GM12878 (cell line): ENCODE results near the gene ARL3. TPM values are rescaled to one million over a fixed set of nuclear protein-coding genes. Genes with fewer than 3 reads are reported as not detected.
A peak's percentile ranks its signal among the peaks of the same experiment; 100 is the strongest.

Experiments
- ATAC-seq: fragments of 200-7000 bp; cut with Tn5 transposase; 3 replicates; pipeline ENCODE4 v1.9.1; 2020; ENCODE audit warnings: mild to moderate bottlenecking, moderate library complexity
- BruUV-seq: library from RNA; stranded (reverse); fragments of 400-500 nt; replicated peaks from 2 replicates; lab custom pipeline; 2021; lab: Mats Ljungman, UMichigan
- CTCF ChIA-PET: fragments of 300-600 bp; sonication (Branson Sonifier 250); formaldehyde crosslinking; extraction: SDS; loops from one replicate; lab custom pipeline; 2021; ENCODE audit warnings: inconsistent platforms; lab: Yijun Ruan, JAX
- POLR2A ChIA-PET: fragments of 350-600 bp; formaldehyde crosslinking; extraction: SDS; loops from one replicate; lab custom pipeline; 2021; ENCODE audit warnings: inconsistent platforms; lab: Charles Lee
- RAD21 ChIA-PET: fragments of 300-600 bp; sonication (Branson Sonifier 250); formaldehyde crosslinking; loops from one replicate; lab custom pipeline; 2023; ENCODE audit warnings: antibody characterized with exemption; ENCODE audit not compliant: unreplicated experiment; lab: Charles Lee
- SMC1A ChIA-PET: fragments of 300-600 bp; sonication (Branson Sonifier 250); formaldehyde crosslinking; loops from one replicate; lab custom pipeline; 2023; ENCODE audit not compliant: unreplicated experiment, uncharacterized antibody; lab: Charles Lee
- DNase-seq: peaks from one replicate; pipeline ENCODE4 v3.0.0-alpha.2; 2011; ENCODE audit warnings: low read depth, low spot score
- FAIRE-seq: peaks from 3 replicates; lab custom pipeline; 2011; peaks lifted over from hg19 to GRCh38; lab: Jason Lieb, UNC
- H2AFZ ChIP-seq: 2 replicates; pipeline ENCODE4 v1.6.0; 2011; ENCODE audit warnings: low read depth, low read length, control low read depth; ENCODE audit not compliant: control insufficient read depth
- H3K27ac ChIP-seq: 2 replicates; pipeline ENCODE4 v1.5.1; 2011; ENCODE audit warnings: control low read depth; ENCODE audit not compliant: control insufficient read depth, insufficient read depth
- H3K27me3 ChIP-seq, 2 experiments: replicated peaks in 1 of 2; 2 replicates each; pipeline versions ENCODE4 v1.6.0 to v1.6.1; 2011; ENCODE audit warnings: low read length in 1 of 2; ENCODE audit not compliant: control insufficient read depth in 2 of 2, insufficient read depth in 2 of 2
- H3K36me3 ChIP-seq, 2 experiments: 2 replicates each; pipeline ENCODE4 v1.5.1; 2011; ENCODE audit warnings: low read length in 1 of 2; ENCODE audit not compliant: control insufficient read depth in 2 of 2, insufficient read depth in 2 of 2
- H3K4me1 ChIP-seq: 2 replicates; pipeline ENCODE4 v1.6.1; 2011; ENCODE audit warnings: mild to moderate bottlenecking, low read length, moderate library complexity, mixed read lengths; ENCODE audit not compliant: control insufficient read depth, insufficient read depth
- H3K4me2 ChIP-seq: 2 replicates; pipeline ENCODE4 v1.6.0; 2011; ENCODE audit warnings: control low read depth; ENCODE audit not compliant: control insufficient read depth, insufficient read depth
- H3K4me3 ChIP-seq: fragments of 200-600 bp; sonication (generic); 2 replicates; pipeline ENCODE4 v1.5.1; 2016
- H3K79me2 ChIP-seq: 2 replicates; pipeline ENCODE4 v1.6.0; 2011; ENCODE audit warnings: low read length; ENCODE audit not compliant: control insufficient read depth, insufficient read depth
- H3K9ac ChIP-seq: 2 replicates; pipeline ENCODE4 v1.8.0; 2011; ENCODE audit warnings: low read length, control low read depth, mixed read lengths; ENCODE audit not compliant: control insufficient read depth, insufficient read depth
- H3K9me3 ChIP-seq: replicated peaks from 3 replicates; pipeline ENCODE4 v1.5.1; 2011; ENCODE audit warnings: mild to moderate bottlenecking, low read length; ENCODE audit not compliant: control insufficient read depth, insufficient read depth
- H4K20me1 ChIP-seq: 2 replicates; pipeline ENCODE4 v1.6.0; 2011; ENCODE audit not compliant: control insufficient read depth, insufficient read depth
- ATF7 ChIP-seq: fragments of 450-650 bp; IDR thresholded peaks from 2 replicates; pipeline ENCODE4 v1.6.1; 2016; ENCODE audit warnings: low read depth, mild to moderate bottlenecking
- EP300 ChIP-seq, 2 experiments: fragments of 150-350 bp in 1 of 2; IDR thresholded peaks; 2 replicates each; pipeline ENCODE4 v1.6.1; 2011 to 2012; ENCODE audit warnings: low read depth in 2 of 2, low read length in 2 of 2, borderline replicate concordance in 1 of 2, improper control_type of control experiment in 1 of 2, inconsistent platforms in 1 of 2; ENCODE audit not compliant: control insufficient read depth in 1 of 2
- IKZF2 ChIP-seq, 2 experiments: fragments of 450-650 bp; IDR thresholded peaks; 2 replicates each; pipeline ENCODE4 v1.6.1; 2017; ENCODE audit warnings: mild to moderate bottlenecking in 2 of 2, moderate library complexity in 2 of 2
- JUNB ChIP-seq: IDR thresholded peaks from 2 replicates; pipeline ENCODE4 v1.6.1; 2016; ENCODE audit warnings: antibody characterized with exemption, mild to moderate bottlenecking
- MEF2B ChIP-seq: fragments of 450-650 bp; IDR thresholded peaks from 2 replicates; pipeline ENCODE4 v1.6.1; 2018; ENCODE audit warnings: mild to moderate bottlenecking, moderate library complexity; ENCODE audit not compliant: partially characterized antibody, poor library complexity, severe bottlenecking
- NR2C2 ChIP-seq: IDR thresholded peaks from 2 replicates; pipeline ENCODE4 v1.6.1; 2011; ENCODE audit warnings: borderline replicate concordance, low read depth; ENCODE audit not compliant: control insufficient read depth, insufficient read length
- RFX5 ChIP-seq: IDR thresholded peaks from 2 replicates; pipeline ENCODE4 v1.6.1; 2011; ENCODE audit warnings: low read depth, low read length, improper control_type of control experiment
- SP1 ChIP-seq: IDR thresholded peaks from one replicate; pipeline ENCODE4 v1.6.1; 2011; ENCODE audit warnings: low read depth, low read length
- SPI1 ChIP-seq: IDR thresholded peaks from 2 replicates; pipeline ENCODE4 v1.6.1; 2011; ENCODE audit warnings: low read depth, mild to moderate bottlenecking, low read length, moderate library complexity, borderline replicate concordance; ENCODE audit not compliant: insufficient read depth
- SUPT20H ChIP-seq: IDR thresholded peaks from 2 replicates; pipeline ENCODE4 v1.6.1; 2011; ENCODE audit warnings: low read depth, mild to moderate bottlenecking, low read length, moderate library complexity, borderline replicate concordance; ENCODE audit not compliant: control insufficient read depth
- ZNF217 ChIP-seq: fragments of 450-650 bp; IDR thresholded peaks from 2 replicates; pipeline ENCODE4 v1.6.1; 2017; ENCODE audit warnings: antibody characterized with exemption, mild to moderate bottlenecking
- WGBS: methylation state at CpG from one replicate; pipeline ENCODE4 v1.1.6; 2016; ENCODE audit warnings: low lambda C conversion rate; ENCODE audit not compliant: insufficient replicate concordance, insufficient coverage; ENCODE audit errors: missing lambda C conversion rate; 5-methylcytosine and 5-hydroxymethylcytosine counted together
- in situ Hi-C: fragments of 300-500 bp; cut with MboI; formaldehyde crosslinking; loops from 9 replicates; pipeline ENCODE4 v1.14.3; 2018; ENCODE audit warnings: mixed read lengths
- intact Hi-C: fragments of 100-400 bp; cut with micrococcal nuclease; formaldehyde crosslinking; loops from one replicate; pipeline ENCODE4 v1.14.2; 2022; ENCODE audit not compliant: unreplicated experiment
- polyA plus RNA-seq, 11 experiments: library from polyadenylated mRNA; depleted of rRNA in 4 of 11; unstranded in 6 of 11; stranded (reverse) in 5 of 11; fragments of >200 nt; fragmentation: Nextera tagmentation in 4 of 11; fragmentation: Illumina TruSeq in 1 of 11; extraction: Ambion mirVana in 4 of 11; extraction: Trizol in 1 of 11; gene quantifications; 1 replicate in 1 of 11; 2 replicates in 10 of 11; pipeline versions ENCODE4 v1.2.1 to v1.2.3, GENCODE V29; 2011 to 2016; ENCODE audit warnings: inconsistent platforms in 2 of 11, missing spikeins in 2 of 11, low read depth in 1 of 11
- total RNA-seq, 4 experiments: library from RNA; depleted of rRNA in 3 of 4; stranded (reverse); fragments of >200 nt in 3 of 4; fragmentation: Illumina TruSeq in 1 of 4; extraction: Trizol in 1 of 4; gene quantifications; 2 replicates each; pipeline versions ENCODE4 v1.2.1 to v1.2.3, GENCODE V29; 2013 to 2021
- TF ChIP-seq, protein P1 (sequence below): fragments of 450-650 bp; IDR thresholded peaks from 2 replicates; pipeline ENCODE4 v1.6.1; 2016; ENCODE audit warnings: mild to moderate bottlenecking
- TF ChIP-seq, protein P2 (sequence below): fragments of 450-650 bp; IDR thresholded peaks from 2 replicates; pipeline ENCODE4 v1.6.1; 2018; ENCODE audit warnings: borderline replicate concordance, mild to moderate bottlenecking; ENCODE audit not compliant: partially characterized antibody
- TF ChIP-seq, protein P3 (sequence below): fragments of 450-650 bp; IDR thresholded peaks from 2 replicates; pipeline ENCODE4 v1.6.1; 2018; ENCODE audit warnings: mild to moderate bottlenecking, low read depth, moderate library complexity; ENCODE audit not compliant: partially characterized antibody
- TF ChIP-seq, protein P4 (sequence below): fragments of 450-650 bp; conservative IDR thresholded peaks from 2 replicates; pipeline ENCODE4 v1.6.1; 2017; ENCODE audit warnings: mild to moderate bottlenecking, moderate library complexity

The ARL3 gene
- total and polyA plus RNA-seq, 10 of the 15 experiments (the other 5 are each of a cell fraction or from before 2014, with no cell fraction given): 4.9 to 26.1 (median 11.0) TPM

DNA sequence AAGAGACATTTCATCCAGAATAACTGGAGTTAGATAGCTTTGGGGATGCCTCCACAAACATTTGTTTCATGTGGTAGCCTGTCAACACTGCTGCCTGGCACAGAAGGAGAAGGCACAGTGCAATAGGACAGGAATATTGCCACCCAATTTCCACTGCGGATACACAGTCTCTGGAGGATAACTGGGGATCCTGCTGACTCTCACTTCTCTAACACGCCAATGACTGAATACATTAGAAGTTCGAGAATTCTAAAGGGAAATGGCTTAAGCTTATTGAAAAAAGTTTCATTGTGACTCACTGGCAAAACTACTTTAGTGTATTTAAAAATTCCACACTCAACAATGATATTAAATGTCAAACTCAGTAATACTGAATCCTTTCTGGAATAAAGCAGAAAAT lies 12.9 kb downstream of the ARL3 start:
- ATAC-seq (peak; percentile 65), FAIRE-seq (peak; percentile 77), DNase-seq (no peak)
- Histone ChIP-seq H3K27me3 (no peaks in the 10 kb centered on the region), H3K4me1 (peaks cover 6% of the 10 kb centered on the region), H3K9ac (no peak overlapping the region), H3K9me3 (no peaks in the 10 kb centered on the region), H3K4me2 (no peak overlapping the region; the same call in 1 of the 2 replicates), H4K20me1 (no peaks in the 10 kb centered on the region), H3K79me2 (peaks cover 2% of the 10 kb centered on the region), H3K36me3 (peaks cover 4 to 10% of the 10 kb centered on the region in 2 experiments), H3K4me3 (no peak overlapping the region), H3K27ac (peak overlapping the region; percentile 24), H2AFZ (no peak overlapping the region)
- ChIA-PET SMC1A (interaction anchor here (0.9 to 3.9 kb wide), 7 partner anchors 9 to 102 kb away, joined by 3 to 32 read pairs (median 4); no protein-coding TSS in a partner anchor), RAD21 (interaction anchor here (1.5 to 1.8 kb wide), 2 partner anchors 9 to 13 kb away, joined by 5 to 7 read pairs; partner anchors contain the start of genes ARL3 and SFXN2), CTCF (interaction anchor here (0.6 to 3.2 kb wide), 6 partner anchors 10 to 117 kb away, joined by 3 to 13 read pairs (median 7); partner anchors contain the start of gene ARL3), POLR2A (interaction anchor here (0.8 to 2.5 kb wide), 7 partner anchors 10 to 280 kb away, joined by 4 to 21 read pairs (median 5); no protein-coding TSS in a partner anchor)
- in situ Hi-C loops: no loop called here
- intact Hi-C loops: no loop called here
- WGBS: 3% methylated on average over 3 of the region's 3 CpGs
- no TSS peak for BruUV-seq
- TF ChIP-seq SUPT20H (no peak), MEF2B (peak; percentile 57), IKZF2 (IDR thresholded peaks at IDR 0.05) (peak in 1 of 2 experiments; percentile 35; a peak in 1 of 4 replicates), ZNF217 (no peak), ATF7 (no peak), RFX5 (no peak), JUNB (peak; percentile 57), SPI1 (peak; percentile 49; the same call in 1 of the 2 replicates), EP300 (IDR thresholded peaks at IDR 0.05; ENCODE audit: borderline replicate concordance in 1 of 2, control insufficient read depth in 1 of 2, low read depth in 2 of 2, low read length in 2 of 2) (no peak), SP1 (no peak), NR2C2 (no peak)
- TF ChIP-seq, protein P1, sequence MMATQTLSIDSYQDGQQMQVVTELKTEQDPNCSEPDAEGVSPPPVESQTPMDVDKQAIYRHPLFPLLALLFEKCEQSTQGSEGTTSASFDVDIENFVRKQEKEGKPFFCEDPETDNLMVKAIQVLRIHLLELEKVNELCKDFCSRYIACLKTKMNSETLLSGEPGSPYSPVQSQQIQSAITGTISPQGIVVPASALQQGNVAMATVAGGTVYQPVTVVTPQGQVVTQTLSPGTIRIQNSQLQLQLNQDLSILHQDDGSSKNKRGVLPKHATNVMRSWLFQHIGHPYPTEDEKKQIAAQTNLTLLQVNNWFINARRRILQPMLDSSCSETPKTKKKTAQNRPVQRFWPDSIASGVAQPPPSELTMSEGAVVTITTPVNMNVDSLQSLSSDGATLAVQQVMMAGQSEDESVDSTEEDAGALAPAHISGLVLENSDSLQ: no peak
- TF ChIP-seq, protein P2, sequence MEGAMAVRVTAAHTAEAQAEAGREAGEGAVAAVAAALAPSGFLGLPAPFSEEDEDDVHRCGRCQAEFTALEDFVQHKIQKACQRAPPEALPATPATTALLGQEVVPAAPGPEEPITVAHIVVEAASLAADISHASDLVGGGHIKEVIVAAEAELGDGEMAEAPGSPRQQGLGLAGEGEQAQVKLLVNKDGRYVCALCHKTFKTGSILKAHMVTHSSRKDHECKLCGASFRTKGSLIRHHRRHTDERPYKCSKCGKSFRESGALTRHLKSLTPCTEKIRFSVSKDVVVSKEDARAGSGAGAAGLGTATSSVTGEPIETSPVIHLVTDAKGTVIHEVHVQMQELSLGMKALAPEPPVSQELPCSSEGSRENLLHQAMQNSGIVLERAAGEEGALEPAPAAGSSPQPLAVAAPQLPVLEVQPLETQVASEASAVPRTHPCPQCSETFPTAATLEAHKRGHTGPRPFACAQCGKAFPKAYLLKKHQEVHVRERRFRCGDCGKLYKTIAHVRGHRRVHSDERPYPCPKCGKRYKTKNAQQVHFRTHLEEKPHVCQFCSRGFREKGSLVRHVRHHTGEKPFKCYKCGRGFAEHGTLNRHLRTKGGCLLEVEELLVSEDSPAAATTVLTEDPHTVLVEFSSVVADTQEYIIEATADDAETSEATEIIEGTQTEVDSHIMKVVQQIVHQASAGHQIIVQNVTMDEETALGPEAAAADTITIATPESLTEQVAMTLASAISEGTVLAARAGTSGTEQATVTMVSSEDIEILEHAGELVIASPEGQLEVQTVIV: no peak
- TF ChIP-seq, protein P3, sequence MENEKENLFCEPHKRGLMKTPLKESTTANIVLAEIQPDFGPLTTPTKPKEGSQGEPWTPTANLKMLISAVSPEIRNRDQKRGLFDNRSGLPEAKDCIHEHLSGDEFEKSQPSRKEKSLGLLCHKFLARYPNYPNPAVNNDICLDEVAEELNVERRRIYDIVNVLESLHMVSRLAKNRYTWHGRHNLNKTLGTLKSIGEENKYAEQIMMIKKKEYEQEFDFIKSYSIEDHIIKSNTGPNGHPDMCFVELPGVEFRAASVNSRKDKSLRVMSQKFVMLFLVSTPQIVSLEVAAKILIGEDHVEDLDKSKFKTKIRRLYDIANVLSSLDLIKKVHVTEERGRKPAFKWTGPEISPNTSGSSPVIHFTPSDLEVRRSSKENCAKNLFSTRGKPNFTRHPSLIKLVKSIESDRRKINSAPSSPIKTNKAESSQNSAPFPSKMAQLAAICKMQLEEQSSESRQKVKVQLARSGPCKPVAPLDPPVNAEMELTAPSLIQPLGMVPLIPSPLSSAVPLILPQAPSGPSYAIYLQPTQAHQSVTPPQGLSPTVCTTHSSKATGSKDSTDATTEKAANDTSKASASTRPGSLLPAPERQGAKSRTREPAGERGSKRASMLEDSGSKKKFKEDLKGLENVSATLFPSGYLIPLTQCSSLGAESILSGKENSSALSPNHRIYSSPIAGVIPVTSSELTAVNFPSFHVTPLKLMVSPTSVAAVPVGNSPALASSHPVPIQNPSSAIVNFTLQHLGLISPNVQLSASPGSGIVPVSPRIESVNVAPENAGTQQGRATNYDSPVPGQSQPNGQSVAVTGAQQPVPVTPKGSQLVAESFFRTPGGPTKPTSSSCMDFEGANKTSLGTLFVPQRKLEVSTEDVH: no peak
- TF ChIP-seq, protein P4, sequence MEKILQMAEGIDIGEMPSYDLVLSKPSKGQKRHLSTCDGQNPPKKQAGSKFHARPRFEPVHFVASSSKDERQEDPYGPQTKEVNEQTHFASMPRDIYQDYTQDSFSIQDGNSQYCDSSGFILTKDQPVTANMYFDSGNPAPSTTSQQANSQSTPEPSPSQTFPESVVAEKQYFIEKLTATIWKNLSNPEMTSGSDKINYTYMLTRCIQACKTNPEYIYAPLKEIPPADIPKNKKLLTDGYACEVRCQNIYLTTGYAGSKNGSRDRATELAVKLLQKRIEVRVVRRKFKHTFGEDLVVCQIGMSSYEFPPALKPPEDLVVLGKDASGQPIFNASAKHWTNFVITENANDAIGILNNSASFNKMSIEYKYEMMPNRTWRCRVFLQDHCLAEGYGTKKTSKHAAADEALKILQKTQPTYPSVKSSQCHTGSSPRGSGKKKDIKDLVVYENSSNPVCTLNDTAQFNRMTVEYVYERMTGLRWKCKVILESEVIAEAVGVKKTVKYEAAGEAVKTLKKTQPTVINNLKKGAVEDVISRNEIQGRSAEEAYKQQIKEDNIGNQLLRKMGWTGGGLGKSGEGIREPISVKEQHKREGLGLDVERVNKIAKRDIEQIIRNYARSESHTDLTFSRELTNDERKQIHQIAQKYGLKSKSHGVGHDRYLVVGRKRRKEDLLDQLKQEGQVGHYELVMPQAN: no peak
